WTC11 (cell line): Measurements from ENCODE around the gene PRTFDC1. TPM values are rescaled to one million over a fixed set of nuclear protein-coding genes. Genes with fewer than 3 reads are reported as not detected.

Experiments
- ATAC-seq: fragments of 200-7000 bp; cut with Tn5 transposase; 2 replicates; pipeline ENCODE4 v1.10.0; 2021; ENCODE audit warnings: mild to moderate bottlenecking, moderate library complexity
- CTCF ChIA-PET: fragments of 300-600 bp; sonication (Branson Sonifier 250); formaldehyde crosslinking; loops from one replicate; lab custom pipeline; 2021; ENCODE audit warnings: antibody characterized with exemption; lab: Charles Lee
- POLR2A ChIA-PET: fragments of 350-600 bp; sonication (Branson Sonifier 250); formaldehyde crosslinking; loops from one replicate; lab custom pipeline; 2021; ENCODE audit warnings: antibody characterized with exemption; lab: Charles Lee
- DNase-seq: peaks from one replicate; pipeline ENCODE4 v3.0.0; 2021; ENCODE audit warnings: low spot score
- H3K27ac Mint-ChIP-seq: 2 replicates; pipeline ENCODE4 v1.8.0; 2021; ENCODE audit warnings: mixed read lengths
- H3K27me3 Mint-ChIP-seq: 2 replicates; pipeline ENCODE4 v1.8.0; 2021; ENCODE audit warnings: low read depth, mild to moderate bottlenecking, moderate library complexity, mixed read lengths
- H3K36me3 Mint-ChIP-seq: 2 replicates; pipeline ENCODE4 v1.8.0; 2021; ENCODE audit warnings: mixed read lengths
- H3K4me1 Mint-ChIP-seq: 2 replicates; pipeline ENCODE4 v1.8.0; 2022; ENCODE audit warnings: mixed read lengths
- H3K4me3 Mint-ChIP-seq: 2 replicates; pipeline ENCODE4 v1.8.0; 2021; ENCODE audit warnings: mild to moderate bottlenecking, moderate library complexity, mixed read lengths
- H3K9me3 Mint-ChIP-seq: 2 replicates; pipeline ENCODE4 v1.8.0; 2021; ENCODE audit warnings: mixed read lengths
- ELF4 ChIP-seq: sonication (generic); formaldehyde crosslinking; IDR thresholded peaks from 2 replicates; pipeline ENCODE4 v1.8.1; 2022; ENCODE audit warnings: low read depth, mild to moderate bottlenecking, moderate library complexity, missing genetic modification reagents
- FOXK1 ChIP-seq: sonication (generic); formaldehyde crosslinking; IDR thresholded peaks from 2 replicates; pipeline ENCODE4 v1.8.0; 2022; ENCODE audit warnings: mild to moderate bottlenecking, moderate library complexity, missing genetic modification reagents
- GTF2I ChIP-seq: fragments of 250-450 bp; sonication (Bioruptor Pico); conservative IDR thresholded peaks from 2 replicates; pipeline ENCODE4 v1.4.0; 2021; ENCODE audit warnings: mild to moderate bottlenecking
- HMGA2 ChIP-seq: fragments of 250-450 bp; sonication (Bioruptor Pico); IDR thresholded peaks from 2 replicates; pipeline ENCODE4 v1.4.0; 2021; ENCODE audit warnings: mild to moderate bottlenecking, moderate library complexity
- JAZF1 ChIP-seq: fragments of 250-450 bp; sonication (Bioruptor Pico); IDR thresholded peaks from 2 replicates; pipeline ENCODE4 v1.9.0; 2021; ENCODE audit warnings: moderate library complexity, mild to moderate bottlenecking, inconsistent platforms
- MYBL2 ChIP-seq: sonication (generic); formaldehyde crosslinking; IDR thresholded peaks from 2 replicates; pipeline ENCODE4 v1.8.1; 2023; ENCODE audit warnings: mild to moderate bottlenecking, moderate library complexity, missing genetic modification reagents
- NFATC4 ChIP-seq: fragments of 250-450 bp; sonication (Bioruptor Pico); IDR thresholded peaks from 2 replicates; pipeline ENCODE4 v1.9.0; 2021; ENCODE audit warnings: mild to moderate bottlenecking
- NFYB ChIP-seq: sonication (generic); formaldehyde crosslinking; conservative IDR thresholded peaks from 2 replicates; pipeline ENCODE4 v1.8.0; 2022; ENCODE audit warnings: low read depth, missing genetic modification reagents
- TEAD4 ChIP-seq: sonication (generic); formaldehyde crosslinking; IDR thresholded peaks from 2 replicates; pipeline ENCODE4 v1.8.0; 2022; ENCODE audit warnings: mild to moderate bottlenecking, missing genetic modification reagents
- TP53 ChIP-seq: sonication (generic); formaldehyde crosslinking; IDR thresholded peaks from 2 replicates; pipeline ENCODE4 v1.8.1; 2023; ENCODE audit warnings: mild to moderate bottlenecking, missing genetic modification reagents
- ZNF121 ChIP-seq: sonication (generic); formaldehyde crosslinking; IDR thresholded peaks from 2 replicates; pipeline ENCODE4 v1.8.0; 2023; ENCODE audit warnings: missing genetic modification reagents
- ZNF232 ChIP-seq: sonication (generic); formaldehyde crosslinking; IDR thresholded peaks from 2 replicates; pipeline ENCODE4 v1.8.0; 2022; ENCODE audit warnings: mild to moderate bottlenecking, missing genetic modification reagents
- ZNF263 ChIP-seq: sonication (generic); formaldehyde crosslinking; IDR thresholded peaks from 2 replicates; pipeline ENCODE4 v1.8.1; 2022; ENCODE audit warnings: low read depth, mild to moderate bottlenecking, moderate library complexity, missing genetic modification reagents
- total RNA-seq: library from RNA; stranded (reverse); gene quantifications from 3 replicates; pipeline ENCODE4 v1.2.3, GENCODE V29; 2021
- TF ChIP-seq, protein P1 (sequence below): sonication (generic); formaldehyde crosslinking; IDR thresholded peaks from 2 replicates; pipeline ENCODE4 v1.8.0; 2023; ENCODE audit warnings: missing genetic modification reagents, mild to moderate bottlenecking, borderline replicate concordance
- TF ChIP-seq, protein P2 (sequence below): sonication (generic); formaldehyde crosslinking; IDR thresholded peaks from 2 replicates; pipeline ENCODE4 v1.8.1; 2023; ENCODE audit warnings: mild to moderate bottlenecking, missing genetic modification reagents, moderate library complexity
- TF ChIP-seq, protein P3 (sequence below): sonication (generic); formaldehyde crosslinking; IDR thresholded peaks from 2 replicates; pipeline ENCODE4 v1.8.0; 2022; ENCODE audit warnings: mild to moderate bottlenecking, missing genetic modification reagents
- TF ChIP-seq, protein P4 (sequence below): fragments of 250-450 bp; sonication (Bioruptor Pico); IDR thresholded peaks from 2 replicates; pipeline ENCODE4 v1.9.0; 2021; ENCODE audit warnings: moderate library complexity, mild to moderate bottlenecking, inconsistent platforms, borderline replicate concordance
- TF ChIP-seq, protein P5 (sequence below): fragments of 250-450 bp; sonication (Bioruptor Pico); conservative IDR thresholded peaks from 2 replicates; pipeline ENCODE4 v1.9.0; 2021; ENCODE audit warnings: mild to moderate bottlenecking
- TF ChIP-seq, protein P6 (sequence below): sonication (generic); formaldehyde crosslinking; IDR thresholded peaks from 2 replicates; pipeline ENCODE4 v1.8.1; 2022; ENCODE audit warnings: low read depth, mild to moderate bottlenecking, moderate library complexity, missing genetic modification reagents, borderline replicate concordance
- TF ChIP-seq, protein P7 (sequence below): sonication (generic); formaldehyde crosslinking; IDR thresholded peaks from 2 replicates; pipeline ENCODE4 v1.8.1; 2023; ENCODE audit warnings: mild to moderate bottlenecking, missing genetic modification reagents

PRTFDC1 gene
- total RNA-seq, 1 experiment from 2014 or later, result 6.1 TPM

DNA sequence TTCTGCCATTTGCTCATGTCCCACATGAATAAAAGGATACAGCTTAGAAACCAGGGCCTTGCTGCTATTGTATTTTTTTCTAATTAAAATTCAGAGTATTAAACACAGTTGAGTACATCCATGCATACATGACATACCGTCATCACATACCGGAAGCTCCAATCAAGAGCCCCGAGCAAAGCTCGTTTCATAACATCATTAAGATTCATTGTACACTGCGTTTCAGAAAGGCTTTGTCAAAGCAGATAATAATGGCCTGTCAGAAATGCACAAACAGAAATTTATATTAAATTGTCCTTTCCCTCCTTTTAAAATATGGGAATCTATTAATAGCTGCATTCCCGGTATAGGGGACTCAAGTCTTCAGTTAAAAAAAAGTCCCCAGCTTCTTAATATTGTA, 103.4 kb downstream of the PRTFDC1 start:
- H3K27ac Mint-ChIP-seq, result no peak overlapping the region
- ChIA-PET POLR2A (no interaction called here), CTCF (interaction anchor here (1.3 kb wide), 1 partner anchor 36 kb away, joined by 3 read pairs; no protein-coding TSS in a partner anchor)
- ATAC-seq (no peak), DNase-seq (no peak)
- H3K9me3 Mint-ChIP-seq, result peaks cover 8% of the 10 kb centered on the region
- H3K27me3 Mint-ChIP-seq, result no peaks in the 10 kb centered on the region; the same call in 1 of the 2 replicates
- H3K4me3 Mint-ChIP-seq, result no peak overlapping the region
- no peaks in the 10 kb centered on the region for H3K36me3 Mint-ChIP-seq
- H3K4me1 Mint-ChIP-seq, result peaks cover 35% of the 10 kb centered on the region
- TF ChIP-seq HMGA2 (CRISPR knock-in tag) (no peak), ZNF121 (CRISPR knock-in tag) (no peak), NFYB (CRISPR knock-in tag) (no peak), TP53 (CRISPR knock-in tag) (no peak), FOXK1 (CRISPR knock-in tag) (no peak), ZNF263 (CRISPR knock-in tag) (no peak), ZNF232 (CRISPR knock-in tag) (no peak), GTF2I (no peak)
- TF ChIP-seq, protein P1, sequence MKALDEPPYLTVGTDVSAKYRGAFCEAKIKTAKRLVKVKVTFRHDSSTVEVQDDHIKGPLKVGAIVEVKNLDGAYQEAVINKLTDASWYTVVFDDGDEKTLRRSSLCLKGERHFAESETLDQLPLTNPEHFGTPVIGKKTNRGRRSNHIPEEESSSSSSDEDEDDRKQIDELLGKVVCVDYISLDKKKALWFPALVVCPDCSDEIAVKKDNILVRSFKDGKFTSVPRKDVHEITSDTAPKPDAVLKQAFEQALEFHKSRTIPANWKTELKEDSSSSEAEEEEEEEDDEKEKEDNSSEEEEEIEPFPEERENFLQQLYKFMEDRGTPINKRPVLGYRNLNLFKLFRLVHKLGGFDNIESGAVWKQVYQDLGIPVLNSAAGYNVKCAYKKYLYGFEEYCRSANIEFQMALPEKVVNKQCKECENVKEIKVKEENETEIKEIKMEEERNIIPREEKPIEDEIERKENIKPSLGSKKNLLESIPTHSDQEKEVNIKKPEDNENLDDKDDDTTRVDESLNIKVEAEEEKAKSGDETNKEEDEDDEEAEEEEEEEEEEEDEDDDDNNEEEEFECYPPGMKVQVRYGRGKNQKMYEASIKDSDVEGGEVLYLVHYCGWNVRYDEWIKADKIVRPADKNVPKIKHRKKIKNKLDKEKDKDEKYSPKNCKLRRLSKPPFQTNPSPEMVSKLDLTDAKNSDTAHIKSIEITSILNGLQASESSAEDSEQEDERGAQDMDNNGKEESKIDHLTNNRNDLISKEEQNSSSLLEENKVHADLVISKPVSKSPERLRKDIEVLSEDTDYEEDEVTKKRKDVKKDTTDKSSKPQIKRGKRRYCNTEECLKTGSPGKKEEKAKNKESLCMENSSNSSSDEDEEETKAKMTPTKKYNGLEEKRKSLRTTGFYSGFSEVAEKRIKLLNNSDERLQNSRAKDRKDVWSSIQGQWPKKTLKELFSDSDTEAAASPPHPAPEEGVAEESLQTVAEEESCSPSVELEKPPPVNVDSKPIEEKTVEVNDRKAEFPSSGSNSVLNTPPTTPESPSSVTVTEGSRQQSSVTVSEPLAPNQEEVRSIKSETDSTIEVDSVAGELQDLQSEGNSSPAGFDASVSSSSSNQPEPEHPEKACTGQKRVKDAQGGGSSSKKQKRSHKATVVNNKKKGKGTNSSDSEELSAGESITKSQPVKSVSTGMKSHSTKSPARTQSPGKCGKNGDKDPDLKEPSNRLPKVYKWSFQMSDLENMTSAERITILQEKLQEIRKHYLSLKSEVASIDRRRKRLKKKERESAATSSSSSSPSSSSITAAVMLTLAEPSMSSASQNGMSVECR (CRISPR knock-in tag), result no peak
- TF ChIP-seq, protein P2, sequence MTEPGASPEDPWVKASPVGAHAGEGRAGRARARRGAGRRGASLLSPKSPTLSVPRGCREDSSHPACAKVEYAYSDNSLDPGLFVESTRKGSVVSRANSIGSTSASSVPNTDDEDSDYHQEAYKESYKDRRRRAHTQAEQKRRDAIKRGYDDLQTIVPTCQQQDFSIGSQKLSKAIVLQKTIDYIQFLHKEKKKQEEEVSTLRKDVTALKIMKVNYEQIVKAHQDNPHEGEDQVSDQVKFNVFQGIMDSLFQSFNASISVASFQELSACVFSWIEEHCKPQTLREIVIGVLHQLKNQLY, result no peak
- TF ChIP-seq, protein P3, sequence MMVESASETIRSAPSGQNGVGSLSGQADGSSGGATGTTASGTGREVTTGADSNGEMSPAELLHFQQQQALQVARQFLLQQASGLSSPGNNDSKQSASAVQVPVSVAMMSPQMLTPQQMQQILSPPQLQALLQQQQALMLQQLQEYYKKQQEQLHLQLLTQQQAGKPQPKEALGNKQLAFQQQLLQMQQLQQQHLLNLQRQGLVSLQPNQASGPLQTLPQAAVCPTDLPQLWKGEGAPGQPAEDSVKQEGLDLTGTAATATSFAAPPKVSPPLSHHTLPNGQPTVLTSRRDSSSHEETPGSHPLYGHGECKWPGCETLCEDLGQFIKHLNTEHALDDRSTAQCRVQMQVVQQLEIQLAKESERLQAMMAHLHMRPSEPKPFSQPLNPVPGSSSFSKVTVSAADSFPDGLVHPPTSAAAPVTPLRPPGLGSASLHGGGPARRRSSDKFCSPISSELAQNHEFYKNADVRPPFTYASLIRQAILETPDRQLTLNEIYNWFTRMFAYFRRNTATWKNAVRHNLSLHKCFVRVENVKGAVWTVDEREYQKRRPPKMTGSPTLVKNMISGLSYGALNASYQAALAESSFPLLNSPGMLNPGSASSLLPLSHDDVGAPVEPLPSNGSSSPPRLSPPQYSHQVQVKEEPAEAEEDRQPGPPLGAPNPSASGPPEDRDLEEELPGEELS (CRISPR knock-in tag), result no peak
- TF ChIP-seq, protein P4, sequence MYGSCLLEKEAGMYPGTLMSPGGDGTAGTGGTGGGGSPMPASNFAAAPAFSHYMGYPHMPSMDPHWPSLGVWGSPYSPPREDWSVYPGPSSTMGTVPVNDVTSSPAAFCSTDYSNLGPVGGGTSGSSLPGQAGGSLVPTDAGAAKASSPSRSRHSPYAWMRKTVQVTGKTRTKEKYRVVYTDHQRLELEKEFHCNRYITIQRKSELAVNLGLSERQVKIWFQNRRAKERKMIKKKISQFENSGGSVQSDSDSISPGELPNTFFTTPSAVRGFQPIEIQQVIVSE (CRISPR knock-in tag), result no peak
- TF ChIP-seq, protein P5, sequence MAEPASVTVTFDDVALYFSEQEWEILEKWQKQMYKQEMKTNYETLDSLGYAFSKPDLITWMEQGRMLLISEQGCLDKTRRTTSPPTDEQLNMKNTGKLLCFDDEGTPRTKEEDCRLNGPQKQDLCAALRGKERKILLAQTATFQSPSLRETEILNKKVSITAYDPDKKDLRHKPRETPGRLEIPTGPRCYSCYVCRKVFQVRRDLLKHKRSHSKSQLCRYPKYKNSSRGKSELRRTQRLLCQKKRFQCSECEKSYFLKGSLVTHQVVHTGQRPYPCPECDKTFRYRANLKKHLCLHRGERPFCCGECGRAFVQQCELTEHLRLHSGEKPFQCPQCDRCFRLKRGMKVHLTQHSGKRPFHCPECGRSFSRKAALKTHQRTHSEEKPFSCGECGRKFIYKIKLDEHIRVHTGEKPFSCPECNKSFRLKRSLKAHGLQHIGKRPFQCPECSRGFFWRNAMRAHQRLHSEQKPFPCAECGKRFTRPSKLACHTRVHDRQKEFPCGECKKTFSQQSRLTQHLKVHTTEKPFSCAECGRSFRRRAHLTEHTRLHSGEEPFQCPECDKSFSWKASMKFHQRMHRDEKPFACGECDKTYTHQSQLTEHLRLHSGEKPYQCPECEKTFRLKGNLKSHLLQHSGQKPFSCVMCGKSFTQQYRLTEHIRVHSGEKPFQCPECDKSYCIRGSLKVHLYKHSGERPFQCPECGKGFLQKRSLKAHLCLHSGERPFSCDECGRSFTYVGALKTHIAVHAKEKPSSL, result no peak

DNA sequence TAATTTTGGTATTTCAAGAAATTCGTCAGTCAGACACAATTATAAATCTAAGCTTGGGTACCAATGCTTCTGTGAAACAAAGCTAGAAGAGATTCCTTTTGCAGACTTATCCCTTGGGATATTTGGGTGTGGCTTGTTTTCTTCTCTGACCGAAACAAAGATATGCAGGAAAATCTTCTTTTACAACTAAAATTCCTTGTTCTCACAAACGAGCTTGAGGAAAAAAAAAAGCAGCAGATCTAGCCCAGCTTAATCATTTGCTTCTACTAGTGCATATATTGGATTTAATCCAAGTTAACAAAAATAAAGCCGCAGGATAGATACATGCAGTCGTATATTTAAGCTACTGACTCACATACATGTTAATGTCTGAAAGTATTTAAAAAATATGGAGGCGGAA, 104.2 kb downstream of the PRTFDC1 start:
- TF ChIP-seq, protein P6, sequence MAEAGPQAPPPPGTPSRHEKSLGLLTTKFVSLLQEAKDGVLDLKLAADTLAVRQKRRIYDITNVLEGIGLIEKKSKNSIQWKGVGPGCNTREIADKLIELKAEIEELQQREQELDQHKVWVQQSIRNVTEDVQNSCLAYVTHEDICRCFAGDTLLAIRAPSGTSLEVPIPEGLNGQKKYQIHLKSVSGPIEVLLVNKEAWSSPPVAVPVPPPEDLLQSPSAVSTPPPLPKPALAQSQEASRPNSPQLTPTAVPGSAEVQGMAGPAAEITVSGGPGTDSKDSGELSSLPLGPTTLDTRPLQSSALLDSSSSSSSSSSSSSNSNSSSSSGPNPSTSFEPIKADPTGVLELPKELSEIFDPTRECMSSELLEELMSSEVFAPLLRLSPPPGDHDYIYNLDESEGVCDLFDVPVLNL (CRISPR knock-in tag), result no peak
- TF ChIP-seq ELF4 (CRISPR knock-in tag), result no peak
- no peak for TF ChIP-seq TEAD4 (CRISPR knock-in tag)
- no peak for TF ChIP-seq JAZF1 (CRISPR knock-in tag)
- no peak for TF ChIP-seq MYBL2 (CRISPR knock-in tag)
- TF ChIP-seq, protein P7, sequence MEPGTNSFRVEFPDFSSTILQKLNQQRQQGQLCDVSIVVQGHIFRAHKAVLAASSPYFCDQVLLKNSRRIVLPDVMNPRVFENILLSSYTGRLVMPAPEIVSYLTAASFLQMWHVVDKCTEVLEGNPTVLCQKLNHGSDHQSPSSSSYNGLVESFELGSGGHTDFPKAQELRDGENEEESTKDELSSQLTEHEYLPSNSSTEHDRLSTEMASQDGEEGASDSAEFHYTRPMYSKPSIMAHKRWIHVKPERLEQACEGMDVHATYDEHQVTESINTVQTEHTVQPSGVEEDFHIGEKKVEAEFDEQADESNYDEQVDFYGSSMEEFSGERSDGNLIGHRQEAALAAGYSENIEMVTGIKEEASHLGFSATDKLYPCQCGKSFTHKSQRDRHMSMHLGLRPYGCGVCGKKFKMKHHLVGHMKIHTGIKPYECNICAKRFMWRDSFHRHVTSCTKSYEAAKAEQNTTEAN (CRISPR knock-in tag), result no peak
- no peak for TF ChIP-seq NFATC4
- Mint-ChIP-seq H3K4me1 (peaks cover 35% of the 10 kb centered on the region), H3K36me3 (no peaks in the 10 kb centered on the region), H3K9me3 (peaks cover 8% of the 10 kb centered on the region), H3K27me3 (no peaks in the 10 kb centered on the region; the same call in 1 of the 2 replicates), H3K4me3 (no peak overlapping the region), H3K27ac (no peak overlapping the region)
- ChIA-PET POLR2A (no interaction called here), CTCF (interaction anchor here (1.1 to 1.3 kb wide), 2 partner anchors 37 to 103 kb away, joined by 3 read pairs; no protein-coding TSS in a partner anchor)
- no peak for ATAC-seq
- no peak for DNase-seq
